Measurements from ENCODE around the gene KLHDC8A. TPM values are rescaled to one million over a fixed set of nuclear protein-coding genes. Genes with fewer than 3 reads are reported as not detected.

Gene KLHDC8A
- total and polyA plus RNA-seq, 2 donors (not counting 1 experiment from before 2014, with no cell fraction given) = not detected

- Histone ChIP-seq H3K4me1 (ENCODE audit: control insufficient read depth, extremely low read depth, insufficient read depth, low read length) (no peaks in the 10 kb centered on the region), H3K27me3 (ENCODE audit: control insufficient read depth, insufficient read depth, low read length) (peaks cover 33% of the 10 kb centered on the region), H3K27ac (ENCODE audit: insufficient read depth, low read length) (no peak overlapping the region), H3K4me3 (replicated peaks in 1 of 4; ENCODE audit: control extremely low read depth in 1 of 4, insufficient read depth in 1 of 4, low read depth in 3 of 4, low read length in 4 of 4) (no peak overlapping the region), H2AFZ (ENCODE audit: low read length) (no peak overlapping the region), H3K9ac (ENCODE audit: insufficient read depth, low read length) (no peak overlapping the region), H4K20me1 (ENCODE audit: control insufficient read depth, extremely low read depth, insufficient read depth, low read length) (no peaks in the 10 kb centered on the region), H3K9me3 (ENCODE audit: control insufficient read depth, insufficient read depth, low read depth, low read length) (no peaks in the 10 kb centered on the region), H3K36me3 (ENCODE audit: control insufficient read depth, insufficient read depth, low read length) (no peaks in the 10 kb centered on the region), H3K4me2 (ENCODE audit: extremely low read depth, insufficient read depth, low read length) (no peak overlapping the region), H3K79me2 (ENCODE audit: control insufficient read depth, insufficient read depth, low read length) (no peaks in the 10 kb centered on the region)
- TF ChIP-seq EZH2 (IDR thresholded peaks at IDR 0.05; ENCODE audit: low read length, missing control alignments) = no peak
- no peak for TF ChIP-seq CTCF (conservative IDR thresholded peaks at IDR 0.05 in 1 of 2, IDR thresholded peaks at IDR 0.05 in 1 of 2; ENCODE audit: low read depth in 1 of 2, low read length in 2 of 2)
- DNase-seq (ENCODE audit: low read depth in 2 of 2) = no peak
These were observed 19.2 kb downstream of the KLHDC8A start for GRCh38 chr1:205337481-205337880.

GRCh38 chr1:205335692-205336091, 21.0 kb downstream of the KLHDC8A start:
- TF ChIP-seq EZH2 (IDR thresholded peaks at IDR 0.05; ENCODE audit: low read length, missing control alignments) (no peak), CTCF (conservative IDR thresholded peaks at IDR 0.05 in 1 of 2, IDR thresholded peaks at IDR 0.05 in 1 of 2; ENCODE audit: low read depth in 1 of 2, low read length in 2 of 2) (peak; percentile 87 to 93)
- H3K27me3 ChIP-seq (ENCODE audit: control insufficient read depth, insufficient read depth, low read length) = peaks cover 37% of the 10 kb centered on the region
- no peak overlapping the region for H3K4me3 ChIP-seq (replicated peaks in 1 of 4; ENCODE audit: control extremely low read depth in 1 of 4, insufficient read depth in 1 of 4, low read depth in 3 of 4, low read length in 4 of 4)
- H4K20me1 ChIP-seq (ENCODE audit: control insufficient read depth, extremely low read depth, insufficient read depth, low read length) = no peaks in the 10 kb centered on the region
- no peaks in the 10 kb centered on the region for H3K79me2 ChIP-seq (ENCODE audit: control insufficient read depth, insufficient read depth, low read length)
- H3K4me2 ChIP-seq (ENCODE audit: extremely low read depth, insufficient read depth, low read length) = no peak overlapping the region
- no peaks in the 10 kb centered on the region for H3K9me3 ChIP-seq (ENCODE audit: control insufficient read depth, insufficient read depth, low read depth, low read length)
- no peak overlapping the region for H3K27ac ChIP-seq (ENCODE audit: insufficient read depth, low read length)
- no peak overlapping the region for H2AFZ ChIP-seq (ENCODE audit: low read length)
- H3K4me1 ChIP-seq (ENCODE audit: control insufficient read depth, extremely low read depth, insufficient read depth, low read length) = no peaks in the 10 kb centered on the region
- DNase-seq (ENCODE audit: low read depth in 2 of 2) = peak; percentile 62 to 69
- no peak overlapping the region for H3K9ac ChIP-seq (ENCODE audit: insufficient read depth, low read length)
- H3K36me3 ChIP-seq (ENCODE audit: control insufficient read depth, insufficient read depth, low read length) = no peaks in the 10 kb centered on the region

GRCh38 chr1:205332015-205332791, 24.5 kb downstream of the KLHDC8A start:
- Histone ChIP-seq H3K36me3 (ENCODE audit: control insufficient read depth, insufficient read depth, low read length) (no peaks in the 10 kb centered on the region), H3K9me3 (ENCODE audit: control insufficient read depth, insufficient read depth, low read depth, low read length) (no peaks in the 10 kb centered on the region), H3K27me3 (ENCODE audit: control insufficient read depth, insufficient read depth, low read length) (peaks cover 35% of the 10 kb centered on the region), H3K9ac (ENCODE audit: insufficient read depth, low read length) (no peak overlapping the region), H3K4me3 (replicated peaks in 1 of 4; ENCODE audit: control extremely low read depth in 1 of 4, insufficient read depth in 1 of 4, low read depth in 3 of 4, low read length in 4 of 4) (no peak overlapping the region), H3K27ac (ENCODE audit: insufficient read depth, low read length) (no peak overlapping the region), H2AFZ (ENCODE audit: low read length) (no peak overlapping the region), H3K4me2 (ENCODE audit: extremely low read depth, insufficient read depth, low read length) (no peak overlapping the region), H3K4me1 (ENCODE audit: control insufficient read depth, extremely low read depth, insufficient read depth, low read length) (no peaks in the 10 kb centered on the region), H4K20me1 (ENCODE audit: control insufficient read depth, extremely low read depth, insufficient read depth, low read length) (no peaks in the 10 kb centered on the region), H3K79me2 (ENCODE audit: control insufficient read depth, insufficient read depth, low read length) (no peaks in the 10 kb centered on the region)
- no peak for DNase-seq (ENCODE audit: low read depth in 2 of 2)
- TF ChIP-seq EZH2 (IDR thresholded peaks at IDR 0.05; ENCODE audit: low read length, missing control alignments) = no peak
- no peak for TF ChIP-seq CTCF (conservative IDR thresholded peaks at IDR 0.05 in 1 of 2, IDR thresholded peaks at IDR 0.05 in 1 of 2; ENCODE audit: low read depth in 1 of 2, low read length in 2 of 2)
